Fibroblast of upper back skin (primary cell): ENCODE results near the gene S100A1.
"Not testable (repeated sequence)": the region's sequence is repeated elsewhere in the genome, so short reads cannot be mapped to it uniquely, and the experiment has no call there.

Source experiments
- DNase-seq: peaks from one replicate; pipeline ENCODE4 v3.0.0-alpha.2; 2013

The S100A1 gene

DNA sequence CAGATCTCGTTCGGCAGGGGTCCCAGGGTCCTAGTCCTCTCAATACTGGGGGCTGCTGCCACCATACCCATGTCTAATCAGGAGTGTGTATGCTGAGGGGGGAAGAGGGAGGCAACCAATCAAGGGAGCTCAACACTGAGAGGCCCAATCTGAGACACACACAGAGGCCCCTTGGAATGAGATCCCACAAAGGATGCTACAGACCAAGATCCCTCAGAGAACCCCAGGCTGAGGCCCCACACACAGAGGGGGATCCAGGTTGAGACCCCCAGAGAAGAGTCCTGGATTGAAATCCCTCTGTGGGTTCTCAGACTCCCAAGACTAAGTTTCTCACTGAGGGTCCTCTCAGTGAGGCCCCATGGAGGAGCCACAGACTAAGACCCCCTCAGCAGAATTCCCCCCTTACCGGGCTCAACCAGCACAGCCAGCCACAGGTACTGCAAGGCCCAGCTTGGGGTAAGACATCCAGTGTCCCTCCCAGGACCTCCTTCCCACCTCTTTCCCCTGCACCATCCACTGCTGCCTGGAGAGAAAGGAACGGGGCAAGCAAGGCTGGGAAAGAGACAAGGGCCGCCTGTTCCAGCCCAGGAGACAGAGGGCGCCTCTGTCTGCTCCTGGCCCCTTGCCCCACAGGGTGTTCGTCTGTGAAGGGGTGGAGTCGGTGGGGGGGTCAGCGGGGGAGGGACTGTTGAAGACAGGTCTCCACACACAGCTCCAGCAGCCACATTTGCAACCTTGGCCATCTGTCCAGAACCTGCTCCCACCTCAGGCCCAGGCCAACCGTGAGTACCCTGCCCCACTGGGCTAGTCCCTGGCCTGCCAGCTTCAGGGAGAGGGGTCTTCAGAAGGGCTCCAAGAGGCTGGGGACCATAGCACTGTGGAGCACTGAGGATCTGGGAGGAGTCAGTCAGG is at the start of gene S100A1:
Gene S100A1 (plus strand): TSS at position 720 of the 912 bp plus-strand sequence. CDS start 2,088 bp downstream, outside the sequence.
- no peak for DNase-seq

DNA sequence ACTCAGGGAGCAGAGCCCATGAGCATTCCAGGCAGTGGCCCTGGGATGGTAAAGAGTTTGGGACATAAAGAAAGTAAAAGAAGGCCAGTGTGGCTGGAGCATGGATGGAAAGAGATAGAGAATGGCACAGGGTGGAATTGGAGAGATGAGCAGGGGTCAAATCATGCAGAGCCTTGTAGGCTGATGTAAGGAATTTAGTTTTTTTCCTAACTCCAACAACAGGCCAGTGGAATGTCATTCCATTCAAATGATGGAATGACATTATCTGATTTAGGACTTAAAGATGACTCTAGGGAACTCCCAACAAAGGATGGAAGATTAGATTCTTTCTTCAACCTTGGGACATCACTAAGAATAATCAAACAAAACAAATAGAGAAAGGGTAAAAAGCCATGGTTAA is 49.7 kb upstream of the S100A1 start:
- DNase-seq, result peak; percentile 74

DNA sequence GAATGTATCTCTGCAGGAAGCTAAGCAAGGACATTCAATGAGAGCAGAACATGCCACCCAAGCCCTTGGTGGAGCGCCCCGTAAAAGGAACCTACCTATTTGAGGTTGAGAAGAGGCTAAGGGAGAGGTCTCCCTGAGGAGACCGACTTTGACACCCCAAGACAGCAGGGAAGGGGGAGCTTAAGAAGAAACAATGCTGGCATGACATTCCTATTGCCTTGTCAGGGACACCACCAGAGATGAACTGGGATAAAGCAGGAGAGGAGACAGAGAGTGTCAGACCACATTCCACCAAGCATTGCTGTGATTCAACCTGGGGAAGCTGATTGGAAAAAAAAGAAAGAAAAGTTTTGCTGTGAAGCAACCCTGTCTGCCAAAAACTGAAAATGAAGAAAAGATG is 49.3 kb upstream of the S100A1 start:
- peak; percentile 32 for DNase-seq

DNA sequence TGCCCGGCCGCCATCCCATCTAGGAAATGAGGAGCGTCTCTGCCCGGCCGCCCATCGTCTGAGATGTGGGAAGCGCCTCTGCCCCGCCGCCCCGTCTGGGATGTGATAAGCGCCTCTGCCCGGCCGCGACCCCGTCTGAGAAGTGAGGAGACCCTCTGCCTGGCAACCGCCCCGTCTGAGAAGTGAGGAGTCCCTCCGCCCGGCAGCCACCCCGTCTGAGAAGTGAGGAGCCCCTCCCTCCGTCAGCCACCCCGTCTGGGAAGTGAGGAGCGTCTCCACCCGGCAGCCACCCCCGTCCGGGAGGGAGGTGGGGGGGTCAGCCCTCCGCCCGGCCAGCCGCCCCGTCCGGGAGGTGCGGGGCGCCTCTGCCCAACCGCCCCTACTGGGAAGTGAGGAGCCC is 45.4 kb upstream of the S100A1 start:
- not testable (repeated sequence) for DNase-seq

DNA sequence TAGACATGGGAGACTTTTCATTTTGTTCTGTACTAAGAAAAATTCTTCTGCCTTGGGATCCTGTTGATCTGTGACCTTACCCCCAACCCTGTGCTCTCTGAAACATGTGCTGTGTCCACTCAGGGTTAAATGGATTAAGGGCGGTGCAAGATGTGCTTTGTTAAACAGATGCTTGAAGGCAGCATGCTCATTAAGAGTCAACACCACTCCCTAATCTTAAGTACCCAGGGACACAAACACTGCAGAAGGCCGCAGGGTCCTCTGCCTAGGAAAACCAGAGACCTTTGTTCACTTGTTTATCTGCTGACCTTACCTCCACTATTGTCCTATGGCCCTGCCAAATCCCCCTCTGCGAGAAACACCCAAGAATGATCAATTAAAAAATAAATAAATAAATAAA is 44.7 kb upstream of the S100A1 start:
- not testable (repeated sequence) for DNase-seq

DNA sequence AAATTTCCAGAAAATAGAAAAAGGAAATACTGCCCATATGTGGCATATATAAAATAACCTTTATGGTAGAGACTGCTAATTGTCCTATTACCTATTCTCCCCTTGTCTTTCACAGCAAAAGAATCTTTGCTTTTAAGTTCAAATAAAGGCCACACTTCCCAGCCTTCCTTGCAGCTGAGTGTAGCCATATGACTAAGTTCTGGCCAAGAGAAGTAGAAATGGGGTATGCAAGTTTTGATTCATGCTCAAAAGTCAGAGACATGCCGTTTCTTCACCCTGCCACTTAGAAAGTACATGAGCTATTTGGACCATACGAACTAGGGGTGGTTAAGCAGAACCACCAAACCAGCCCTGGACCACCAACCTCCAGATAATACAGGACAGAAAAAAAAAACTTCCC is 44.3 kb upstream of the S100A1 start:
- DNase-seq, result no peak

DNA sequence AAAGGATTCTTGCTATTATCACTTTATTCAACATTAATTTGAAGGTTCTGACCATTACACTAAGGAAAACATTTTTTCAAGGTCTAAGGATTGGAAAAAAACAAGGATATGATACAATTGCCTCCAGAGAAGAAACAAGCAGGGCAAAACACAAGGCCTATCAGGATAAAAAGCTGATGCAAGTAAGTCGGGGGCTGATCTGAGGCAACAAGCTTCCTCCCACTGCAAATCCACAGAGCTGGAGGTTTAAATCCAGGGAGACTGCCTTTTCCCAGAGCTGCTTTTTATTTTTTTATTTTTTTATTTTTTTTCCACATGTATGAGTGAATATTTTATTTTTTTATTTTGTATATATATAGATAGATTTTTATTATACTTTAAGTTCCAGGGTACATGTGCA is 43.2 kb upstream of the S100A1 start:
- DNase-seq, result no peak

DNA sequence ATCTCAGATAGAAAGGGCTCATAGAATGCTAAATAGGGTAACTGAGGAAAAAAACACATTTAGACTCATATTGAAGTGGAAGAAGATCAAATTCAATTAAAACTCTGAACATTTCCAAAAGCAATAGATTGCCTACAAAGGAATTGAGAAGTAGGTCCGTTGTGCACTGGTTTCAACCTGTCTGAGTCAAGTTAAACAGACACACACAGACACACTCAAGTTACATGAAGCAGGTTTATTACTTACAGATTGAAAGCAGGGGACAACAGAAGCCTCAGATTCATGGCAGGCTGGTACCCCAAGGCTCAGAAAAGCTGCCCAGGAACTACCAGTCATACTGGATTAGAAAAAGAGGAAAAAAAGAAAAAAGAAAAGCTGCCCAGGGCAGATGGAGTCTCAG is 41.9 kb upstream of the S100A1 start:
- no peak for DNase-seq

DNA sequence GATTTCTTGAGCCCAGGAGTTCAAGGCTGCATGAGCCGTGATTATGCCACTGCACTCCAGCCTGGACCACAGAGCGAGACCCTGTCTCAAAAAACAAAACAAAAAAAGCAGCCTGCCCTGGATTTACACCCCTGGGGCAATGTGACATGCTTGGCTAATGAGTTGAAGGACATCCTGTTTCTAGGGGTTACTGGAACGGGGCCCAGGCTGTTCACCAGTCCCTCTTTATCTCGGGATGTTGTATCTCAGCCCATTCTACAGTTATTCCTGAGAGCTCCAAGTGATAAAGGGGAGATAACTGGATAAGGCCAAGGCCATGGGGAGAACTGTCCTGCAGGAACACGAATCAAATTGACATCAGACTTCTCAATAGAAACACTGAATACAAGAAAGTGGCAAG is 40.9 kb upstream of the S100A1 start:
- DNase-seq, result no peak

DNA sequence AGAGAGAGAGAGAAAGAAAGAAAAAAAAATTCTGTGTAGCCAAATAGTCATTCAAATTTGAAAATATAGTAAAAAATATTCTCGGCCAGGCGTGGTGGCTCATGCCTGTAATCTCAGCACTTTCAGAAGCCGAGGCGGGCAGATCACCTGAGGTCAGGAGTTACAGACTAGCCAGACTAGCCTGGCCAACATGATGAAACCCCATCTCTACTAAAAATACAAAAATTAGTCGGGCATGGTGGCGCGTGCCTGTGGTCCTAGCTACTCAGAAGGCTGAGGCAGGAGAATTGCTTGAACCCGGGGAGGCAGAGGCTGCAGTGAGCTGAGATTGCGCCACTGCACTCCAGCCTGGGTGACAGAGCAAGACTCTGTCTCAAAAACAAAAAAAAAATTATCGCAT is 40.2 kb upstream of the S100A1 start:
- DNase-seq, result not testable (repeated sequence)

DNA sequence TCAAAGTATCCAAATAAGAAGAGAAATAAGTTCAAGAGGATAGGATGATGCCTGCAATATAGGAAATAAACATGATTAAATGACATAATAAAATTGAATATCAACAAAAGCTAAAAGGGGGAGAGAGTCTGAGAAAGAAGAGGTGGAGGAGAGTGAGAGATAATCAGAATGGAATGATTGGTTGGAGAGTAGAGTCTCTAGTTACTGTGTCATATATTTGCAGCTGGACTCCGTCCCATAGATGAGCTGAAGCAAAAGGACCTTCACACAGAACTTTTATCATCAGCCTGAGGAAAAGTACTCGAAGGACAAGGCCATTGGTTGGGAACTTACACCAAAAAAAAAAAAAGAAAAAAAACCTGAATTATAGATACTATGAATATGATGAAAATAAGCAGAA is 39.8 kb upstream of the S100A1 start:
- no peak for DNase-seq

DNA sequence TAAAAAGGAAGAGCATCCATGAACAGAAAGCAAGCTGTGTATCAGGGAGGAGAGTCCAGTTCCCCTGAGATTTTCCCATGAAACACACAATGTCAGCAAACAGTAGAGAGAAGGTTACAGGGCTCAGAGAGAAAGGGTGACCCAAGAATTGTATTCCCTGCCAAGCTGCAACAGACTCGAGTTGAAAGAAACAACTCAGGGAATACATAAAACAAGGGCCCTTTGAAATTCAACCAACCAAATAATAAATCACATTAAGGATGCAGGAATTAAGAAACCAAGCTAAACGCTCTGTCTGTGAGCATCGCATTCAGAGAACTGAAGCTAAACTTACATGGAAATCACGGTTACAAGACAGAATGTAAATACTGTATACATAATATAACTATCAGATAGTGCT is 35.5 kb upstream of the S100A1 start:
- no peak for DNase-seq

DNA sequence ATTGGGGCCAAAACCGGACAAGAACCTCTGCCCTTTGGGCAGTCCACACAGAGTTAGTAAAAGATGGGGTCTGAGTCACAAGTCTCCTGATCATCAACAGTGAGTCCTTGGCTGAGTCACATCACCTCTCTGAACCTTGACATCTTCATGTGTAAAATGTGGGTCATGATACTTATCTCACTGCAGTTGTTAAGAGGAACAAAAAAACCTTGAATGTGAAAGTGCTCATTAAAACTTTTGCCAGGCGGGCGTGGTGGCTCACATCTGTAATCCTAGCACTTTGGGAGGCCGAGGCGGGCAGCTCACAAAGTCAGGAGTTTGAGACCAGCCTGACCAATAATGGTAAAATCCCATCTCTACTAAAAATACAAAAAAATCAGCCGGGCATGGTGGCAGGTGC is 31.0 kb upstream of the S100A1 start:
- DNase-seq, result no peak

DNA sequence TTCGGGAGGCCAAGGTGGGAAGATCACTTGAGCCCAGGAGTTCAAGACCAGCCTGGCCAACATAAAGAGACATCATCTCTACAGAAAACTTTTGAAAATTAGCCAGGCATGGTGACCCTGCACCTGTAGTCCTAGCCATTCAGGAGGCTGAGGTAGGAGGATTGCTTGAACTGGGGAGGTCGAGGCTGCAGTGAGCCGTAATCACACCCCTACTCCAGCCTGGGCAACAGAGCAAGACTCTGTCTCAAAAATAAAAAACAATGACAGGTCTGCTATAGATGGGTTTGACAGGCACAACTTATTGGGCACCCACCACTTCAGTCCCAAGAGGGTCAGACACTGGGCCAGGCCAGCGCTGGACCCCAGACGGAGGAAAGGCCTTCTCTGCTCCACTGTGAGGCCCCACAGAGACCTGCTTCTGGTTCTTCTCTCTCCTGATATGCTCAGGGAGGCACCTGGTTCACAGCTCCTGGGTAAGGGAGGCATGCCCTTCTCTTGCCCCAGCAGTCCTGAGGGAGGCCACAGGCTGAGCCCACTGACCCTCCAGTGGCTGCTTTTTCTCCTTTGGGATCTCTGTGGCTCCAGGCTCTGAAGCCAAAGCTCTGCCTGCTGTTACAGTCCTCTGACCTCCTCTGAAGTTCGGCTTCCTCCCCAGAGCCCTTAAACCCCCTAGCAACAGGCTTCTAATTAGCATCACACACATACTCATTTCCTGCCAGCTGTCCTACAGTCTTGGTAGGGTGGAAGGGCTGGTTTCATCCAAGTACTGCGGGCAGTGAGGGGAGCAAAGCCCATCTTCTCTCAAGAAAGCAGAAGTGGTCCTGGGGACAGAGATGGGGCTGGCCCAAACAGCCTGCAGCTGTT is 29.7 kb upstream of the S100A1 start:
- peak; percentile 72 for DNase-seq

DNA sequence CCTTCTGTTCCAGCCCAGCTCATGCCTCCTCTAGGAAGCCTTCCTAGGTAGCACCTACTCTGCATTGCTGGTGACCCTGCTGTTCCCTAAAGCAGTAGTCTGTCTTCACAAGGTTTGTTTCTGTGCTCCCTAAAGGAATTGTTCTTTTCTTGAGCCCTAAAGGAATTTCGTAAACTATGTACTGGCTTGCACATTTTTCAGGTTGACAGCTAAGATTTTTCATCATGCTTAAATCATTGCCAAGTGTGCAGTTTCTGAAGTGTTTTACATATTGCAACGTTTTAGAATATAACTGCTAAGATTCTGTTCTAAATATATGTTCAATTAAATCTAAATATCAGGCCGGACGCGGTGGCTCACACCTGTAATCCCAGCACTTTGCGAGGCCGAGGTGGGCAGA is 28.4 kb upstream of the S100A1 start:
- no peak for DNase-seq

DNA sequence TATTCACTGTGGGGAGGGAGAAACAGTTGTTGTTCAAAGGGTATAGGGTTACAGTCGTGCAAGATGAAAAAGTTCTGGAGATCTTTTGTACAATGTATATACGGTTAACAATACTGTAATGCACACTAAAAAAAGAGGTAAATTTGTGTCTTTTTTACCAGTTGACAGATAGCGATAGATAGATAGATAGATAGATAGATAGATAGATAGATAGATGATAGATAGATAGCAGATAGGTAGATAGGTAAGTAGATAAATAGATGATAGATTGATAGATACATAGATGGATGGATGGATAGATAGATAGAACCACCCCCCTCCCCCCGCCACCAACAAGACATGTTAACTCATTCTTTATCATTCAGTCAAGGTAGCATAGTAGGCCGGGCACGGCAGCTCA is 25.5 kb upstream of the S100A1 start:
- no peak for DNase-seq

DNA sequence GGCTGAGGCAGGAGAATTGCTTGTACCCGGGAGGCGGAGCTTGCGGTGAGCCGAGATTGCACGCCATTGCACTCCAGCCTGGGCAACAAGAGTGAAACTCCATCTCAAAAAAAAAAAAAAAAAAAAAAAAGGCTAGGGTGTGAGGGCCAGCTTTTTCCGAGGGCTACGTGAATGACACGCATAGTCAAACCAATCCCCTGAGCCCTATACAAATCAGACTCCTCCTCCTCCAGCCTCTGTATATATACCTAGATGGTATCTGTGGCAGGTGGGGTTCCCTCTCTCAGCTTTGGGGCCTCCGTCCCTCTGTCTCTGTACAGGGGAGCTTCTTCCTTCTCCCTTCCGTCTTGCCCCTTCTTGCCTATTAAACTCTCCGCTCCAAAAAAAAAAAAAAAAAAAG is 22.0 kb upstream of the S100A1 start:
- DNase-seq, result no peak

DNA sequence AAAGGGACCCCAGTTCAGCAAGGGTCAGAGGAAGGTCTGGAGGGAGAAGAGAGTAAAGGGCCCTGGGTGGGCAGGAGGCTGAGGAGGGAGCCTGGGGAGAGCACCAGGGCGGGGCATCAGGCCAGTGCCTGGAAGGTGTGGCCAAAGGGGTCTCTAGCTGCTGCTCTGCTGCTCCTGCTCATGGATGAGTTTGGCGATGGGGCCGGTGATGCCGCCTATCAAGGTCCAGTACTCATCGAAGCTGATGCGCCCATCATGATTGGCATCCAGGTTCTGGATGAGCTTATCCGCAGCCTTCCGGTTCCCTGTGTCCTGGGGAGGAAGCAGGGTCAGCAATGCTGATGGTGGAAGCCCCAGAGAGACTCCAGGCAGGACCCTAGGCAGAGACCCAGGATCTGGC is 20.9 kb upstream of the S100A1 start:
- DNase-seq, result no peak

DNA sequence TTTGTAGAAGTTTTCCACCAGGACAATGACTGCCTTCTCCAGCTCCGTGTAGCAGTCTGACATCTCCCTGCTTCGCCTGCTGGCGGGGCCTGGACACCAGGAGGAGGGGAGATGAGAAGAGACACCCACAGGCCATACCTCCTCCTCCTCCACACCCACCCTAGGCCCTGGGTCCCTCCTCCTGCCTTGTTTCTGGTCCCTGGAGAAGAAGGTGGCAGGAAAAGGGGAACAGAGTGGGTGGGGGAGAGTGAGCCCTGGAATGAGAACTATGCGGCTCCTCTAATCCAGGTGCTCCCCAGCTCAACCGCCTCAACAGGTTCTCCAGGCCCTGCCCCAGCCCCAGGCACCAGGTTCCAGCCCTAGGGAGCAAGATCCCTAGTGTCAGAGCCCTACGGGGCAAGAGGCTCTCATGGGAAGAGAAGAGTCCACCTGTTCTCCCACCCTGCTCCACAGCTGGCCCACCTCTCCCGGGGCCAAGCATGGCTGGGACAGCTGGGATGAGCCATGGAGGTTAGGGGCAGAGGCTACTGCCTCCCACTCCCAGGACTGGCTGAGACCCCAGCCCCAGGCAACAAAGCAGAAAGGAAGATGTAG is 20.0 kb upstream of the S100A1 start:
- no peak for DNase-seq

DNA sequence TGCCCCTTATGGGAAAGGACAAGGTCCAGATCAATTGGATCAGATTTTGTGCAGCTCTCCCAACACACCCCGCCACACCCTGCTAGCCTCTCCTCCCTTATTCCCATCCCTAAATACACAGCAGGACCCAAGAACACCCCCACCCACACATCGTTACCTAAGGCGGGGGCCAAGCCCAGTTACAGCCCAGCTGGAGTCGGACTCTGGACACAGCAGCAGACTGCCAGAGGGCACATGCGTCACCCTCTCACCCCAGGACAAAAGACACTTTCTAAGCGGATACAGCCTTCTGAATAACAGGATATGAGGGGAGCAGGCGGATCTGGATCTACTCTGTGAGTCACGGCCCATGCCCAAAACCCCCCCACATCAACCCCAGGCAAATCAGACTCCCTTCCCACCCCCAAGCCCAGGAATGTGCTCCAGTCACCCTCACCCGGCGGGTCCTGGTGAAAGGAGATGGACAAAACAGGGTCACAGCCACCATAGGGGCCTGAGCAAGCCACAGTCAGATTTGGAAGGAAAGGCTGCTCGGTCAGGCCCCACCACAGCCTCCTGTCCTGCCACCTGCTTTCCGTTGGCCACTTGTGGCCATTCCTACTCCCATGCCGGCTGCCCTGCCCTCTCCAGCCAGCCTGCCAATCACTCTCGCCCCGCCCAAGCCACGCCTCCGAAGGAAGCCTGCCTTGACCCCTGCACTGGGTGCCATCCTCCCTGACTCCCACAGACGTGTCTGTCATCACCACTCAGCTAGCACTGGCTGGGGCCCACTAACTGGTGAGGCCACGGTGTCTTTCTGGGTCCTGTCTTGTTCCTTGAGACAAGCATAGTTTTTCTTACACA is 19.3 kb upstream of the S100A1 start:
- DNase-seq, result peak; percentile 82

DNA sequence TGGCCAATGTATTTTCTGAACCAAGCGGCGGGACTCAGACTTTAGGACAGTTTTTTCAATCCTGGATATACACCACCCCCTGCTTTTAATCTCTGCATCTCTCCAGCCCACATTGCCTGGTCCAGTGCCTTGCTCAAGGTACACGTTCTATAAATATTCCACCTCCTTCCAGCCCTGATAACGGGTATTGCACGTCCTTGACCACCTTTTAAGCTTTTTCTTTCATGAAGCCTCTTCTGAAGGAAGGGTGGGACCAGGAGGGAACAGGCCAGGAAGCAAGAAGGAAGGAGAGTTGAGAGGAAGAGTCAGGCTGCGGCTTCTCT is 18.7 kb upstream of the S100A1 start:
- DNase-seq, result no peak

DNA sequence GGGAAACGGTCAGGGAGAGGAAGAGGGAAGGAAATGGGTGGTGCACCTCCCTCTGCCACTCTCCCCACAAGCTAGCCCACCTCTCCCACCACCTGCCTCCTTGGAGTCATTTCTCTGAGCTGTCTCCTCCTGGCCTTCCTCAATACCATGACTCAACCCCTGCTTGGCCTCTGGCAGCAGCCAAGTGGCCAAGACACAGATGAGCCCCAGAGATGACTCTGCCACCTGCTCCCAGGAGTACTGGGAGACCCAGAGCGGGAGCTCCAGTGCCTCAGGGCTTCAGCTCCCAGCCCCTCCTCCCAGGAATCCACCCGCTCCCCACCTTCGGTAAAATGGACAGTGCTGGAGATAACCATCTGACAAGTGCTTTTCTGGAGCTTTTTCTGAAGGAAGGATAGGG is 17.9 kb upstream of the S100A1 start:
- no peak for DNase-seq

DNA sequence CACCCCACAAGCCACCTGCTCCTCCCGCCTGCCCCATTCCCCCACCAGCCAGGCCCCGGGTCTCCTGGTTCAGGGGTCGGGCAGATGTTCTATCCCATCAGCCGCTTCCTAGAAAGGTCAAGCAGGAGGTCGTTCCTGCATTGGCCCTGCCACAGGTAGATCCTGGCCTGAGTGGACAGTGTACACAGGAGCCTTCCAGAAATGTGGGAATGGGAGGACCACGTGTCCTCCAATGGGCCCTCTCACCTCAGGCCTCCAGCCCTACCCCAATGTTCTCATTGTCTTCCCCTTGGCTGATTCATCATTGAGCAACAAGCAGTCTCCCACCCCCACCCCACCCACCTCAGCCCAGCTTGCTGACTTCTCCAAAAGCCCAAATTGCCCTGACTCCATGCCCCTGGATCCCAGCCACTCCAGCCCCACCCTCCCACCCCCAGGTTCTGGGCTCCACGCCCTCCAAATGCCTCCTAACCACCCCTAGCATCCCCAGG is 17.4 kb upstream of the S100A1 start:
- DNase-seq, result no peak
